ENCODE measurements around the gene ZNF821. TPM values are rescaled to one million over a fixed set of nuclear protein-coding genes. Genes with fewer than 3 reads are reported as not detected.

ZNF821 gene
- total RNA-seq, 2 donors from 2014 or later = 12.1 to 12.8 TPM

DNA sequence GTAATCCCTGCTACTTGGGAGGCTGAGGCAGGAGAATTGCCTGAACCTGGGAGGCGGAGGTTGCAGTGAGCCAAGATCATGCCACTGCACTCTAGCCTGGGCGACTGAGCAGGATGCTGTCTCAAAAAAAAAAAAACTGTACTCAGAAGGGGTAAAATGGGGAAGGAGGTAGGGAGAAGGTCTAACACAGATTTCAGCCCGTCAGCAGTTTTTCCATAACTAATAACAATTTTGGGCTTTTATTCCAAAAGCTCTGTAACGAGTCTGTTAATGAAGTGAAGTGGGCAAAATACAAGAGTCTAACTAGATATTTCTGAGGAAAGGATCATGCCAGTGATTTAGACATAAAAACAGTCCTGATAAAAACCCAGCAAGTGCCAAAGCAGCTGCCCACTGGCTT lies 10.8 kb downstream of the ZNF821 start:
- DNase-seq = no peak
- no peaks in the 10 kb centered on the region for H3K4me1 Mint-ChIP-seq
- TF ChIP-seq, protein P1, sequence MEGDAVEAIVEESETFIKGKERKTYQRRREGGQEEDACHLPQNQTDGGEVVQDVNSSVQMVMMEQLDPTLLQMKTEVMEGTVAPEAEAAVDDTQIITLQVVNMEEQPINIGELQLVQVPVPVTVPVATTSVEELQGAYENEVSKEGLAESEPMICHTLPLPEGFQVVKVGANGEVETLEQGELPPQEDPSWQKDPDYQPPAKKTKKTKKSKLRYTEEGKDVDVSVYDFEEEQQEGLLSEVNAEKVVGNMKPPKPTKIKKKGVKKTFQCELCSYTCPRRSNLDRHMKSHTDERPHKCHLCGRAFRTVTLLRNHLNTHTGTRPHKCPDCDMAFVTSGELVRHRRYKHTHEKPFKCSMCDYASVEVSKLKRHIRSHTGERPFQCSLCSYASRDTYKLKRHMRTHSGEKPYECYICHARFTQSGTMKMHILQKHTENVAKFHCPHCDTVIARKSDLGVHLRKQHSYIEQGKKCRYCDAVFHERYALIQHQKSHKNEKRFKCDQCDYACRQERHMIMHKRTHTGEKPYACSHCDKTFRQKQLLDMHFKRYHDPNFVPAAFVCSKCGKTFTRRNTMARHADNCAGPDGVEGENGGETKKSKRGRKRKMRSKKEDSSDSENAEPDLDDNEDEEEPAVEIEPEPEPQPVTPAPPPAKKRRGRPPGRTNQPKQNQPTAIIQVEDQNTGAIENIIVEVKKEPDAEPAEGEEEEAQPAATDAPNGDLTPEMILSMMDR (conservative IDR thresholded peaks at IDR 0.05) = no peak
- H3K9ac ChIP-seq (ENCODE audit: extremely low read depth, low read length, poor library complexity, severe bottlenecking) = no peak overlapping the region
- no peak overlapping the region for H3K27ac Mint-ChIP-seq
- no peaks in the 10 kb centered on the region for H3K9me3 ChIP-seq (ENCODE audit: control insufficient read depth, low read length)
- 89 to 93% methylated on average over 1 to 4 of the region's 4 CpGs for WGBS, 2 experiments (ENCODE audit: insufficient coverage in 1 of 2, insufficient read length in 1 of 2)
- no peak overlapping the region for H3K4me3 ChIP-seq (ENCODE audit: low read length)
- no peak overlapping the region for H3K4me3 Mint-ChIP-seq
- no peak overlapping the region for H3K27ac ChIP-seq (ENCODE audit: low read depth, low read length)
- H3K9me3 Mint-ChIP-seq = no peaks in the 10 kb centered on the region
- peaks cover 66% of the 10 kb centered on the region for H3K36me3 ChIP-seq (ENCODE audit: control insufficient read depth, insufficient read depth, low read length)
- no peaks in the 10 kb centered on the region for H3K4me1 ChIP-seq (ENCODE audit: control insufficient read depth, insufficient read depth, low read length)
- no peaks in the 10 kb centered on the region for H3K27me3 ChIP-seq (ENCODE audit: control insufficient read depth, insufficient read depth, low read length, poor library complexity, severe bottlenecking)
- H3K36me3 Mint-ChIP-seq (ENCODE audit: low read depth) = peaks cover 43% of the 10 kb centered on the region
- no peaks in the 10 kb centered on the region for H3K27me3 Mint-ChIP-seq (ENCODE audit: insufficient read depth)

DNA sequence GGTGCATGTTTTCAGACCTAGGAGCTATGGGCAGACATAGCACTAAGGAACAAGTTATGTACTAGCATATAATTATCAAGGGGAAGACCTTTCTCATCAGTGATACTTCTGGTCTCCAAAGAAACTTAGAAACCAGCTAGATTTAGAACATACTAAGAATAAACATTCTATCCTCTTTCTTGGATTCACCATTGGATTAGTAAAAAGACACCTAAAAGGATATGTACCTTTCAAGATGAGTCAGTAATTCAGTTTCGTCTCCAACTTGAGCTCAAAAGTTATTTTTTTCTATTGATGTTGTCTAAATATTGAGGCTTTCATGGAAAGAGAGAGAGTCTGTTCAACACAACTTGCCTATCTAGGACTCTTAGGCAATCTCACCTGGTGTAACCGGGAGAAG lies 13.2 kb downstream of the ZNF821 start:
- Histone ChIP-seq H3K27ac (ENCODE audit: low read depth, low read length) (no peak overlapping the region), H3K9me3 (ENCODE audit: control insufficient read depth, low read length) (no peaks in the 10 kb centered on the region), H3K9ac (ENCODE audit: extremely low read depth, low read length, poor library complexity, severe bottlenecking) (no peak overlapping the region), H3K27me3 (ENCODE audit: control insufficient read depth, insufficient read depth, low read length, poor library complexity, severe bottlenecking) (no peaks in the 10 kb centered on the region), H3K36me3 (ENCODE audit: control insufficient read depth, insufficient read depth, low read length) (peaks cover 66% of the 10 kb centered on the region), H3K4me1 (ENCODE audit: control insufficient read depth, insufficient read depth, low read length) (no peaks in the 10 kb centered on the region), H3K4me3 (ENCODE audit: low read length) (no peak overlapping the region)
- Mint-ChIP-seq H3K27me3 (ENCODE audit: insufficient read depth) (no peaks in the 10 kb centered on the region), H3K9me3 (no peaks in the 10 kb centered on the region), H3K4me1 (no peaks in the 10 kb centered on the region), H3K4me3 (no peak overlapping the region), H3K36me3 (ENCODE audit: low read depth) (peaks cover 37% of the 10 kb centered on the region), H3K27ac (no peak overlapping the region)
- WGBS, 2 experiments (ENCODE audit: insufficient coverage in 1 of 2, insufficient read length in 1 of 2) = 100% methylated on average over 2 of the region's 2 CpGs
- DNase-seq = no peak
- TF ChIP-seq, protein P1 (conservative IDR thresholded peaks at IDR 0.05) = no peak

DNA sequence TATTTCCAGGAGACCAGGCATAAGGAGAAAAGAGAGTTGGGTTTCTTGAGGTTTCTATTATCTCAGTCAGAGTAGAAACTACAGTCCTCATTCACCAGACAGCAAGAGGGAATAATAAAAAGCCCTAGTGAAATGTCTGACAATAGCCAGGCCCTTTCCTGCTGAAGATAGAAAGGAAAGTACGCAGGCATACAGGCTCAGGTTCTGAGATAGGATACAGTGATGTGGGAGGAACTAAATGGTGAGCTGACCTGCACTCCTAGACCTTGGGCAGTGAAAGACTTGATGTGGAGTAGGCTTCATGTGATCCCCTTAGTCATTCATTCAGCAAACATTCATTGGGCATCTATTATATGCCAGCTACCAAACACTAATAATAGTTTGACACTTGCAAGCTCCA lies 14.9 kb downstream of the ZNF821 start:
- H3K27ac ChIP-seq (ENCODE audit: low read depth, low read length) = no peak overlapping the region
- WGBS, 2 experiments (ENCODE audit: insufficient coverage in 1 of 2, insufficient read length in 1 of 2) = 100% methylated on average over 1 of the region's 1 CpG

More for the DNA sequence above, 14.9 kb downstream of the ZNF821 start:
- no peak overlapping the region for H3K4me3 Mint-ChIP-seq
- Histone ChIP-seq H3K4me1 (ENCODE audit: control insufficient read depth, insufficient read depth, low read length) (no peaks in the 10 kb centered on the region), H3K4me3 (ENCODE audit: low read length) (no peak overlapping the region), H3K9me3 (ENCODE audit: control insufficient read depth, low read length) (no peaks in the 10 kb centered on the region), H3K9ac (ENCODE audit: extremely low read depth, low read length, poor library complexity, severe bottlenecking) (no peak overlapping the region), H3K27me3 (ENCODE audit: control insufficient read depth, insufficient read depth, low read length, poor library complexity, severe bottlenecking) (no peaks in the 10 kb centered on the region), H3K36me3 (ENCODE audit: control insufficient read depth, insufficient read depth, low read length) (peaks cover 74% of the 10 kb centered on the region)
- H3K4me1 Mint-ChIP-seq = peaks cover 2% of the 10 kb centered on the region
- TF ChIP-seq, protein P1 (conservative IDR thresholded peaks at IDR 0.05) = no peak
- H3K27me3 Mint-ChIP-seq (ENCODE audit: insufficient read depth) = no peaks in the 10 kb centered on the region
- DNase-seq = no peak
- no peak overlapping the region for H3K27ac Mint-ChIP-seq
- H3K9me3 Mint-ChIP-seq = no peaks in the 10 kb centered on the region
- H3K36me3 Mint-ChIP-seq (ENCODE audit: low read depth) = peaks cover 36% of the 10 kb centered on the region

Data from endodermal cell (in vitro differentiated cells).